HG02763 (cell line): ENCODE results near the gene SFXN3.

ENCODE experiments used
- ATAC-seq: cut with Tn5 transposase; IDR thresholded peaks from one replicate; pipeline ENCODE4 v1.9.1; 2021; ENCODE audit warnings: mild to moderate bottlenecking, moderate library complexity; ENCODE audit not compliant: unreplicated experiment

SFXN3 gene

GRCh38 chr10:101031128-101031795 is at the start of gene SFXN3, which contains the start of gene PDZD7:
Gene SFXN3, plus strand, starts transcription at chr10:101031234. Its CDS starts 3,461 bp downstream, at chr10:101034695.
Gene PDZD7, minus strand, starts transcription at chr10:101031129. Its CDS starts 910 bp downstream, at chr10:101030219.
- ATAC-seq = peak; percentile 93

GRCh38 chr10:100982916-100983830 is 47.9 kb upstream of the SFXN3 start:
- no peak for ATAC-seq

GRCh38 chr10:100983868-100984671 is 47.0 kb upstream of the SFXN3 start:
- ATAC-seq = no peak

GRCh38 chr10:100984672-100985177 is 46.3 kb upstream of the SFXN3 start:
- no peak for ATAC-seq

GRCh38 chr10:100985336-100985735 is 45.7 kb upstream of the SFXN3 start:
- no peak for ATAC-seq

- no peak for ATAC-seq
These were observed 44.4 kb upstream of the SFXN3 start for GRCh38 chr10:100986623-100986951.

GRCh38 chr10:100986952-100987684 is 43.9 kb upstream of the SFXN3 start, which contains the start of the genes MRPL43 and TWNK:
Gene MRPL43, minus strand, starts transcription at chr10:100987497. Its CDS starts 54 bp downstream, at chr10:100987443.
Gene TWNK, plus strand, starts transcription at chr10:100987543. Its CDS starts 668 bp downstream, at chr10:100988211.
- ATAC-seq = peak; percentile 75

- no peak for ATAC-seq
These were observed 43.4 kb upstream of the SFXN3 start for GRCh38 chr10:100987685-100988049.

GRCh38 chr10:100988166-100988565 is 42.9 kb upstream of the SFXN3 start:
- ATAC-seq = no peak

GRCh38 chr10:100989088-100989487 is 41.9 kb upstream of the SFXN3 start:
- no peak for ATAC-seq

- no peak for ATAC-seq
These were observed 36.9 kb upstream of the SFXN3 start for GRCh38 chr10:100993986-100994708.

GRCh38 chr10:100995181-100995580 is 35.9 kb upstream of the SFXN3 start:
- ATAC-seq = no peak

GRCh38 chr10:100996678-100997359 is 34.2 kb upstream of the SFXN3 start:
- ATAC-seq = peak; percentile 9

GRCh38 chr10:100997360-100998182 is 33.5 kb upstream of the SFXN3 start:
- peak; percentile 33 for ATAC-seq

- peak; percentile 31 for ATAC-seq
These were observed 32.6 kb upstream of the SFXN3 start for GRCh38 chr10:100998183-100998990.

GRCh38 chr10:100998991-100999741 is 31.9 kb upstream of the SFXN3 start:
- ATAC-seq = peak; percentile 38

- ATAC-seq = no peak
These were observed 31.3 kb upstream of the SFXN3 start, which contains the start of gene LZTS2 for GRCh38 chr10:100999742-101000126. Gene LZTS2, plus strand, starts transcription at chr10:100999808. Its CDS starts 2,731 bp downstream, at chr10:101002539.
